T-helper 1 cell treated with Interleukin-12 subunit alpha and Interleukin-12 subunit beta and Interleukin-4 antibody, amounts not matched to agents 30 μg/mL and 1 μg/mL, for 36 hours (primary cell): Measurements from ENCODE around the gene ILRUN.
"Not testable (repeated sequence)": the region's sequence is repeated elsewhere in the genome, so short reads cannot be mapped to it uniquely, and the experiment has no call there.

Experiments used
- H3K27ac Mint-ChIP-seq: one replicate; pipeline ENCODE4 v1.8.0; 2021; ENCODE audit warnings: mild to moderate bottlenecking, mixed read lengths
- H3K27me3 Mint-ChIP-seq: one replicate; pipeline ENCODE4 v1.8.0; 2021; ENCODE audit warnings: low read depth, mixed read lengths
- H3K36me3 Mint-ChIP-seq: one replicate; pipeline ENCODE4 v1.8.0; 2021; ENCODE audit warnings: low read depth, mixed read lengths
- H3K4me1 Mint-ChIP-seq: one replicate; pipeline ENCODE4 v1.8.0; 2021; ENCODE audit warnings: low read depth, mixed read lengths
- H3K4me3 Mint-ChIP-seq: one replicate; pipeline ENCODE4 v1.8.0; 2021; ENCODE audit warnings: mild to moderate bottlenecking, moderate library complexity, mixed read lengths
- H3K9me3 Mint-ChIP-seq: one replicate; pipeline ENCODE4 v1.8.0; 2021; ENCODE audit warnings: mixed read lengths

ILRUN gene

GRCh38 chr6:34696739-34697543 is at the start of gene ILRUN:
ILRUN (minus strand) TSS chr6:34696767; CDS start chr6:34696603, 164 bp downstream.
- H3K36me3 Mint-ChIP-seq = peaks cover 7% of the 10 kb centered on the region
- H3K4me3 Mint-ChIP-seq = peak within 1 kb of the TSS; percentile 97
- H3K27ac Mint-ChIP-seq = peak within 1 kb of the TSS; percentile 97
- no peaks in the 10 kb centered on the region for H3K9me3 Mint-ChIP-seq
- no peaks in the 10 kb centered on the region for H3K27me3 Mint-ChIP-seq
- H3K4me1 Mint-ChIP-seq = peaks cover 35% of the 10 kb centered on the region

- Mint-ChIP-seq H3K27me3 (no peaks in the 10 kb centered on the region), H3K4me1 (no peaks in the 10 kb centered on the region), H3K4me3 (no peak overlapping the region), H3K27ac (no peak overlapping the region), H3K9me3 (no peaks in the 10 kb centered on the region), H3K36me3 (no peaks in the 10 kb centered on the region)
Measured at GRCh38 chr6:34745277-34746103, 48.9 kb upstream of the ILRUN start.

GRCh38 chr6:34744294-34744647 is 47.7 kb upstream of the ILRUN start:
- not testable (repeated sequence) for H3K36me3 Mint-ChIP-seq, H3K4me3 Mint-ChIP-seq, H3K4me1 Mint-ChIP-seq, H3K9me3 Mint-ChIP-seq, H3K27me3 Mint-ChIP-seq, H3K27ac Mint-ChIP-seq

- Mint-ChIP-seq H3K9me3 (no peaks in the 10 kb centered on the region), H3K4me3 (no peak overlapping the region), H3K4me1 (no peaks in the 10 kb centered on the region), H3K27me3 (no peaks in the 10 kb centered on the region), H3K27ac (no peak overlapping the region), H3K36me3 (no peaks in the 10 kb centered on the region)
Measured at GRCh38 chr6:34743625-34744293, 47.2 kb upstream of the ILRUN start.

- Mint-ChIP-seq H3K27me3 (no peaks in the 10 kb centered on the region), H3K4me1 (no peaks in the 10 kb centered on the region), H3K36me3 (no peaks in the 10 kb centered on the region), H3K27ac (no peak overlapping the region), H3K4me3 (no peak overlapping the region), H3K9me3 (no peaks in the 10 kb centered on the region)
Measured at GRCh38 chr6:34742094-34742493, 45.5 kb upstream of the ILRUN start.

- H3K36me3 Mint-ChIP-seq = no peaks in the 10 kb centered on the region
- H3K4me1 Mint-ChIP-seq = no peaks in the 10 kb centered on the region
- no peak overlapping the region for H3K27ac Mint-ChIP-seq
- no peaks in the 10 kb centered on the region for H3K27me3 Mint-ChIP-seq
- H3K4me3 Mint-ChIP-seq = no peak overlapping the region
- no peaks in the 10 kb centered on the region for H3K9me3 Mint-ChIP-seq
Measured at GRCh38 chr6:34736823-34737222, 40.3 kb upstream of the ILRUN start.

GRCh38 chr6:34731393-34732060 is 35.0 kb upstream of the ILRUN start:
- H3K27me3 Mint-ChIP-seq = peaks cover 5% of the 10 kb centered on the region
- H3K27ac Mint-ChIP-seq = no peak overlapping the region

GRCh38 chr6:34729631-34730470 is 33.3 kb upstream of the ILRUN start:
- H3K27me3 Mint-ChIP-seq = peaks cover 5% of the 10 kb centered on the region
- no peaks in the 10 kb centered on the region for H3K4me1 Mint-ChIP-seq
- H3K27ac Mint-ChIP-seq = no peak overlapping the region
- H3K36me3 Mint-ChIP-seq = no peaks in the 10 kb centered on the region
- peaks cover 4% of the 10 kb centered on the region for H3K9me3 Mint-ChIP-seq
- no peak overlapping the region for H3K4me3 Mint-ChIP-seq

More at GRCh38 chr6:34731393-34732060, 35.0 kb upstream of the ILRUN start:
- no peak overlapping the region for H3K4me3 Mint-ChIP-seq
- no peaks in the 10 kb centered on the region for H3K9me3 Mint-ChIP-seq
- no peaks in the 10 kb centered on the region for H3K36me3 Mint-ChIP-seq
- no peaks in the 10 kb centered on the region for H3K4me1 Mint-ChIP-seq

- Mint-ChIP-seq H3K4me1 (no peaks in the 10 kb centered on the region), H3K4me3 (no peak overlapping the region), H3K27me3 (peaks cover 5% of the 10 kb centered on the region), H3K27ac (no peak overlapping the region), H3K9me3 (peaks cover 4% of the 10 kb centered on the region), H3K36me3 (no peaks in the 10 kb centered on the region)
Measured at GRCh38 chr6:34726055-34726454, 29.5 kb upstream of the ILRUN start.

- no peak overlapping the region for H3K27ac Mint-ChIP-seq
- no peak overlapping the region for H3K4me3 Mint-ChIP-seq
- H3K4me1 Mint-ChIP-seq = no peaks in the 10 kb centered on the region
- H3K9me3 Mint-ChIP-seq = peaks cover 4% of the 10 kb centered on the region
- H3K27me3 Mint-ChIP-seq = peaks cover 9% of the 10 kb centered on the region
- no peaks in the 10 kb centered on the region for H3K36me3 Mint-ChIP-seq
Measured at GRCh38 chr6:34723203-34723602, 26.6 kb upstream of the ILRUN start.

GRCh38 chr6:34722451-34722850 is 25.9 kb upstream of the ILRUN start:
- H3K4me1 Mint-ChIP-seq = no peaks in the 10 kb centered on the region
- no peak overlapping the region for H3K27ac Mint-ChIP-seq
- H3K4me3 Mint-ChIP-seq = no peak overlapping the region
- H3K36me3 Mint-ChIP-seq = no peaks in the 10 kb centered on the region
- H3K27me3 Mint-ChIP-seq = peaks cover 11% of the 10 kb centered on the region
- H3K9me3 Mint-ChIP-seq = peaks cover 4% of the 10 kb centered on the region

- H3K4me1 Mint-ChIP-seq, H3K9me3 Mint-ChIP-seq, H3K27me3 Mint-ChIP-seq, H3K36me3 Mint-ChIP-seq, H3K27ac Mint-ChIP-seq, H3K4me3 Mint-ChIP-seq: not testable (repeated sequence)
Measured at GRCh38 chr6:34720160-34720559, 23.6 kb upstream of the ILRUN start.

GRCh38 chr6:34719646-34720045 is 23.1 kb upstream of the ILRUN start:
- H3K27ac Mint-ChIP-seq, H3K9me3 Mint-ChIP-seq, H3K36me3 Mint-ChIP-seq, H3K4me1 Mint-ChIP-seq, H3K4me3 Mint-ChIP-seq, H3K27me3 Mint-ChIP-seq: not testable (repeated sequence)

GRCh38 chr6:34718976-34719375 is 22.4 kb upstream of the ILRUN start:
- no peaks in the 10 kb centered on the region for H3K36me3 Mint-ChIP-seq
- no peak overlapping the region for H3K4me3 Mint-ChIP-seq
- no peak overlapping the region for H3K27ac Mint-ChIP-seq
- no peaks in the 10 kb centered on the region for H3K9me3 Mint-ChIP-seq
- peaks cover 7% of the 10 kb centered on the region for H3K27me3 Mint-ChIP-seq
- no peaks in the 10 kb centered on the region for H3K4me1 Mint-ChIP-seq
